Measurements from ENCODE around the gene ATG5.

- TF ChIP-seq POLR2AphosphoS5 (IDR thresholded peaks at IDR 0.05; ENCODE audit: low read depth, low read length) (no peak), REST (IDR thresholded peaks at IDR 0.05; ENCODE audit: insufficient read depth in 1 of 2, low read depth in 2 of 2, low read length in 2 of 2) (no peak)
Observed at GRCh38 chr6:106356378-106356777, 30.8 kb upstream of the ATG5 start.
